Endothelial cell of umbilical vein (primary cell): ENCODE measurements around the gene GSPT2. TPM values are rescaled to one million over a fixed set of nuclear protein-coding genes. Genes with fewer than 3 reads are reported as not detected.

Source experiments
- BruUV-seq: library from RNA; stranded (reverse); fragments of 400-500 nt; replicated peaks from 2 replicates; lab custom pipeline; 2021; lab: Mats Ljungman, UMichigan
- CTCF ChIA-PET: fragments of 300-600, 350-600 bp; sonication (Branson Sonifier 250); formaldehyde crosslinking; loops from one replicate; lab custom pipeline; 2021; ENCODE audit warnings: antibody characterized with exemption, inconsistent platforms; lab: Charles Lee
- POLR2A ChIA-PET: fragments of 300-600, 350-600 bp; sonication (Branson Sonifier 250); formaldehyde crosslinking; loops from one replicate; lab custom pipeline; 2021; ENCODE audit warnings: antibody characterized with exemption, inconsistent platforms; lab: Charles Lee
- DNase-seq: peaks from one replicate; pipeline ENCODE4 v3.0.0-alpha.2; 2011; ENCODE audit warnings: low read depth, low spot score
- FAIRE-seq: peaks from 2 replicates; lab custom pipeline; 2011; peaks lifted over from hg19 to GRCh38; lab: Jason Lieb, UNC
- H2AFZ ChIP-seq: 2 replicates; pipeline ENCODE4 v1.6.0; 2012; ENCODE audit warnings: low read depth, low read length, control low read depth, inconsistent platforms
- H3K27ac ChIP-seq: 2 replicates; pipeline ENCODE4 v1.5.1; 2011; ENCODE audit warnings: low read depth, mild to moderate bottlenecking, control low read depth, low read length, moderate library complexity; ENCODE audit not compliant: insufficient read depth
- H3K27me3 ChIP-seq, 2 experiments: 2 replicates each; pipeline versions ENCODE4 v1.6.0 to v1.6.1; 2011; ENCODE audit warnings: low read length in 2 of 2, mixed read lengths in 1 of 2; ENCODE audit not compliant: control insufficient read depth in 2 of 2, insufficient read depth in 2 of 2
- H3K36me3 ChIP-seq, 2 experiments: 2 replicates in 1 of 2; 3 replicates in 1 of 2; pipeline ENCODE4 v1.5.1; 2011; ENCODE audit warnings: low read length in 2 of 2, mild to moderate bottlenecking in 1 of 2, moderate library complexity in 1 of 2; ENCODE audit not compliant: control insufficient read depth in 2 of 2, insufficient read depth in 2 of 2; ENCODE audit errors: extremely low read depth in 1 of 2
- H3K4me1 ChIP-seq: 3 replicates; pipeline ENCODE4 v1.5.1; 2011; ENCODE audit warnings: mild to moderate bottlenecking, low read length; ENCODE audit not compliant: control insufficient read depth, insufficient read depth; ENCODE audit errors: extremely low read depth
- H3K4me2 ChIP-seq: 2 replicates; pipeline ENCODE4 v1.6.1; 2011; ENCODE audit warnings: low read length, control low read depth, mixed read lengths; ENCODE audit not compliant: insufficient read depth
- H3K4me3 ChIP-seq, 3 experiments: fragments of 200-600 bp in 1 of 3; sonication (generic), shearing (Covaris generic) in 1 of 3; replicated peaks in 1 of 3; 2 replicates each; pipeline ENCODE4 v1.5.1; 2011 to 2016; ENCODE audit warnings: control low read depth in 3 of 3, low read length in 3 of 3, mild to moderate bottlenecking in 2 of 3, inconsistent platforms in 1 of 3, low read depth in 1 of 3, moderate library complexity in 1 of 3; ENCODE audit not compliant: insufficient read depth in 1 of 3
- H3K79me2 ChIP-seq: 2 replicates; pipeline ENCODE4 v1.6.0; 2012; ENCODE audit warnings: low read length, inconsistent platforms; ENCODE audit not compliant: control insufficient read depth, insufficient read depth
- H3K9ac ChIP-seq: replicated peaks from 2 replicates; pipeline ENCODE3; 2011; ENCODE audit warnings: low read length, control low read depth; ENCODE audit not compliant: insufficient read depth; ENCODE audit errors: extremely low read depth
- H3K9me1 ChIP-seq: replicated peaks from 3 replicates; pipeline ENCODE4 v1.6.0; 2011; ENCODE audit warnings: mild to moderate bottlenecking, low read length; ENCODE audit not compliant: control insufficient read depth, insufficient read depth; ENCODE audit errors: extremely low read depth
- H3K9me3 ChIP-seq: replicated peaks from 2 replicates; pipeline ENCODE4 v1.5.1; 2012; ENCODE audit warnings: low read length, inconsistent platforms; ENCODE audit not compliant: control insufficient read depth, insufficient read depth
- H4K20me1 ChIP-seq: replicated peaks from 2 replicates; pipeline ENCODE3; 2011; ENCODE audit warnings: mild to moderate bottlenecking, low read length; ENCODE audit not compliant: control insufficient read depth, insufficient read depth; ENCODE audit errors: extremely low read depth
- EZH2 ChIP-seq: IDR thresholded peaks from 2 replicates; pipeline ENCODE4 v1.6.1; 2012; ENCODE audit warnings: borderline replicate concordance, low read depth, mild to moderate bottlenecking, moderate library complexity, low read length, inconsistent platforms; ENCODE audit not compliant: severe bottlenecking
- FOS ChIP-seq: IDR thresholded peaks from 2 replicates; pipeline ENCODE4 v1.6.1; 2011; ENCODE audit warnings: mild to moderate bottlenecking, low read length, moderate library complexity, borderline replicate concordance; ENCODE audit not compliant: insufficient read depth
- GATA2 ChIP-seq: IDR thresholded peaks from 2 replicates; pipeline ENCODE4 v1.7.0; 2011; ENCODE audit warnings: low read depth, mild to moderate bottlenecking, moderate library complexity, mixed read lengths, low read length; ENCODE audit not compliant: insufficient read length, insufficient read depth
- JUN ChIP-seq: IDR thresholded peaks from 2 replicates; pipeline ENCODE4 v1.6.1; 2011; ENCODE audit warnings: borderline replicate concordance, low read depth; ENCODE audit not compliant: insufficient read length, insufficient read depth
- MYC ChIP-seq: IDR thresholded peaks from one replicate; pipeline ENCODE4 v1.6.1; 2011; ENCODE audit warnings: mild to moderate bottlenecking, low read depth, low read length
- POLR2A ChIP-seq: IDR thresholded peaks from 2 replicates; pipeline ENCODE4 v1.6.1; 2012; ENCODE audit warnings: low read depth, mild to moderate bottlenecking, control low read depth, low read length
- POLR2AphosphoS5 ChIP-seq: IDR thresholded peaks from 2 replicates; pipeline ENCODE4 v1.6.1; 2012; ENCODE audit warnings: low read depth, mild to moderate bottlenecking, control low read depth, low read length, moderate library complexity; ENCODE audit not compliant: insufficient read depth
- dilution Hi-C: fragments of 300-500 bp; cut with MboI; formaldehyde crosslinking; loops from one replicate; pipeline ENCODE4 v1.15.0; 2019; ENCODE audit warnings: low sequenced_read_pairs; ENCODE audit not compliant: extremely low pct_ligation_motif_present
- intact Hi-C: fragments of 100-400 bp; cut with micrococcal nuclease; formaldehyde crosslinking; loops from one replicate; pipeline ENCODE4 v1.10.0; 2022
- polyA plus RNA-seq, 4 experiments: library from polyadenylated mRNA; depleted of rRNA in 3 of 4; stranded (reverse) in 3 of 4; unstranded in 1 of 4; fragments of >200 nt; gene quantifications; 2 replicates each; pipeline versions ENCODE4 v1.2.1 to v1.2.3, GENCODE V29; 2011 to 2012; ENCODE audit warnings: missing spikeins in 1 of 4
- total RNA-seq: library from RNA; stranded (reverse); gene quantifications from 2 replicates; pipeline ENCODE4 v1.2.3, GENCODE V29; 2021
- TF ChIP-seq, protein P1 (sequence below), 2 donors: IDR thresholded peaks; 1 replicate in 1 of 2; 2 replicates in 1 of 2; pipeline ENCODE4 v1.5.1; 2011; ENCODE audit warnings: low read length in 2 of 2, mild to moderate bottlenecking in 2 of 2, moderate library complexity in 2 of 2, control low read depth in 1 of 2, inconsistent platforms in 1 of 2, low read depth in 1 of 2; ENCODE audit not compliant: insufficient read depth in 1 of 2; ENCODE audit errors: extremely low read depth in 1 of 2
- TF ChIP-seq, protein P2 (sequence below): IDR thresholded peaks from 2 replicates; pipeline ENCODE4 v1.6.1; 2011; ENCODE audit not compliant: insufficient read depth, insufficient read length

Gene GSPT2
- total and polyA plus RNA-seq, 2 donors (not counting 3 experiments of a cell fraction or from before 2014, with no cell fraction given), result 2.1 to 7.5 TPM

DNA sequence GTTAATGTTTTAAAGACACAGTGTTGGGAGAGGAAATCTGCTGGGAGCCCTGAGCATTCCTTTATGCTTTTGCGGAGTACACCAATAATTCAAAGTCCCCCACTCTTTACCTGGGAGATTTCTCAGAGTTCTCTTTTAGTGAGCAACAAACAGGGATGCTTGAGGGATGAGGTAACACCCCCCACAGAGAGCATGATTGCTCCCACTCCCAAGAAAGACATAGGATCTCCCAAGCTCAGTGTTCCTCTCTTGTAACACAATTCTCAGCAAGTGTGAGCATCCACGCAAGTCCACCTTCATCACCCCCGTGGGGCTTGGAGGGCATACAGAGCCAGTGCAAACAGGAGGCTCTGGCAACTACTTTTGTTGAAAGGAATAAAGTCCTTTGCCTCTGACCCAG, 36.1 kb downstream of the GSPT2 start:
- intact Hi-C loops (no loop called here), dilution Hi-C loops (no loop called here)
- Histone ChIP-seq H3K9ac (no peak overlapping the region), H3K4me3 (no peak overlapping the region), H2AFZ (no peak overlapping the region), H3K79me2 (no peaks in the 10 kb centered on the region), H4K20me1 (no peaks in the 10 kb centered on the region), H3K4me1 (no peaks in the 10 kb centered on the region), H3K4me2 (no peak overlapping the region), H3K9me3 (no peaks in the 10 kb centered on the region), H3K27ac (no peak overlapping the region), H3K9me1 (no peaks in the 10 kb centered on the region), H3K36me3 (no peaks in the 10 kb centered on the region), H3K27me3 (no peaks in the 10 kb centered on the region)
- no peak for TF ChIP-seq EZH2
- TF ChIP-seq, protein P1, sequence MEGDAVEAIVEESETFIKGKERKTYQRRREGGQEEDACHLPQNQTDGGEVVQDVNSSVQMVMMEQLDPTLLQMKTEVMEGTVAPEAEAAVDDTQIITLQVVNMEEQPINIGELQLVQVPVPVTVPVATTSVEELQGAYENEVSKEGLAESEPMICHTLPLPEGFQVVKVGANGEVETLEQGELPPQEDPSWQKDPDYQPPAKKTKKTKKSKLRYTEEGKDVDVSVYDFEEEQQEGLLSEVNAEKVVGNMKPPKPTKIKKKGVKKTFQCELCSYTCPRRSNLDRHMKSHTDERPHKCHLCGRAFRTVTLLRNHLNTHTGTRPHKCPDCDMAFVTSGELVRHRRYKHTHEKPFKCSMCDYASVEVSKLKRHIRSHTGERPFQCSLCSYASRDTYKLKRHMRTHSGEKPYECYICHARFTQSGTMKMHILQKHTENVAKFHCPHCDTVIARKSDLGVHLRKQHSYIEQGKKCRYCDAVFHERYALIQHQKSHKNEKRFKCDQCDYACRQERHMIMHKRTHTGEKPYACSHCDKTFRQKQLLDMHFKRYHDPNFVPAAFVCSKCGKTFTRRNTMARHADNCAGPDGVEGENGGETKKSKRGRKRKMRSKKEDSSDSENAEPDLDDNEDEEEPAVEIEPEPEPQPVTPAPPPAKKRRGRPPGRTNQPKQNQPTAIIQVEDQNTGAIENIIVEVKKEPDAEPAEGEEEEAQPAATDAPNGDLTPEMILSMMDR (IDR thresholded peaks at IDR 0.05; ENCODE audit: extremely low read depth in 1 of 2, insufficient read depth in 1 of 2, low read depth in 1 of 2, low read length in 2 of 2), result no peak
- no peak for TF ChIP-seq FOS
- no peak for TF ChIP-seq GATA2
- TF ChIP-seq, protein P2, sequence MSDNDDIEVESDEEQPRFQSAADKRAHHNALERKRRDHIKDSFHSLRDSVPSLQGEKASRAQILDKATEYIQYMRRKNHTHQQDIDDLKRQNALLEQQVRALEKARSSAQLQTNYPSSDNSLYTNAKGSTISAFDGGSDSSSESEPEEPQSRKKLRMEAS, result no peak
- TF ChIP-seq JUN, result no peak
- no peak for TF ChIP-seq POLR2AphosphoS5
- TF ChIP-seq POLR2A, result no peak
- no peak for TF ChIP-seq MYC
- CTCF ChIA-PET, result no interaction called here
- no TSS peak for BruUV-seq
- no peak for DNase-seq
- POLR2A ChIA-PET, result no interaction called here
- FAIRE-seq, result no peak
